Measurements from ENCODE around the gene RGS3.

Gene RGS3

GRCh38 chr9:113543982-113544303, 80.4 kb downstream of the RGS3 start:
- no peaks in the 10 kb centered on the region for H3K9me2 ChIP-seq (ENCODE audit: low read depth, low read length)
- no peak overlapping the region for H3K27ac ChIP-seq (ENCODE audit: low read depth, low read length, poor library complexity, severe bottlenecking)
- peaks cover 13% of the 10 kb centered on the region for H3K4me1 ChIP-seq (ENCODE audit: insufficient read depth, low read length, severe bottlenecking)
- no peaks in the 10 kb centered on the region for H3K36me3 ChIP-seq (ENCODE audit: insufficient read depth, low read length)
- H4K20me1 ChIP-seq (ENCODE audit: insufficient read depth, low read length), result no peaks in the 10 kb centered on the region
- TF ChIP-seq EZH2 (IDR thresholded peaks at IDR 0.05; ENCODE audit: borderline replicate concordance, low read length) (no peak), CTCF (IDR thresholded peaks at IDR 0.05; ENCODE audit: low read length) (no peak)
- H3K9me3 ChIP-seq (ENCODE audit: low read length), result no peaks in the 10 kb centered on the region
- no peak overlapping the region for H3K9ac ChIP-seq (ENCODE audit: low read length)
- H3K4me3 ChIP-seq (ENCODE audit: low read depth, low read length, poor library complexity, severe bottlenecking), result no peak overlapping the region
- H2AFZ ChIP-seq (ENCODE audit: low read length), result no peak overlapping the region
- no peaks in the 10 kb centered on the region for H3K27me3 ChIP-seq (ENCODE audit: insufficient read depth, low read length)
- H3F3A ChIP-seq (ENCODE audit: insufficient read depth, low read length), result no peaks in the 10 kb centered on the region
- H3K79me2 ChIP-seq (ENCODE audit: insufficient read depth, low read length), result no peaks in the 10 kb centered on the region
- no peak overlapping the region for H3K4me2 ChIP-seq (ENCODE audit: low read length)

GRCh38 chr9:113545068-113545467, 81.5 kb downstream of the RGS3 start:
- TF ChIP-seq CTCF (IDR thresholded peaks at IDR 0.05; ENCODE audit: low read length) (no peak), EZH2 (IDR thresholded peaks at IDR 0.05; ENCODE audit: borderline replicate concordance, low read length) (no peak)
- Histone ChIP-seq H3K27me3 (ENCODE audit: insufficient read depth, low read length) (no peaks in the 10 kb centered on the region), H3K27ac (ENCODE audit: low read depth, low read length, poor library complexity, severe bottlenecking) (no peak overlapping the region), H3K9me2 (ENCODE audit: low read depth, low read length) (no peaks in the 10 kb centered on the region), H2AFZ (ENCODE audit: low read length) (no peak overlapping the region), H3K9me3 (ENCODE audit: low read length) (no peaks in the 10 kb centered on the region), H3K4me1 (ENCODE audit: insufficient read depth, low read length, severe bottlenecking) (peaks cover 13% of the 10 kb centered on the region), H3K36me3 (ENCODE audit: insufficient read depth, low read length) (no peaks in the 10 kb centered on the region), H3K4me3 (ENCODE audit: low read depth, low read length, poor library complexity, severe bottlenecking) (no peak overlapping the region), H3K4me2 (ENCODE audit: low read length) (no peak overlapping the region), H3F3A (ENCODE audit: insufficient read depth, low read length) (no peaks in the 10 kb centered on the region), H4K20me1 (ENCODE audit: insufficient read depth, low read length) (no peaks in the 10 kb centered on the region), H3K9ac (ENCODE audit: low read length) (no peak overlapping the region), H3K79me2 (ENCODE audit: insufficient read depth, low read length) (no peaks in the 10 kb centered on the region)

GRCh38 chr9:113546566-113546965, 83.0 kb downstream of the RGS3 start:
- no peaks in the 10 kb centered on the region for H3K36me3 ChIP-seq (ENCODE audit: insufficient read depth, low read length)
- no peaks in the 10 kb centered on the region for H3K27me3 ChIP-seq (ENCODE audit: insufficient read depth, low read length)
- H3K9me2 ChIP-seq (ENCODE audit: low read depth, low read length), result no peaks in the 10 kb centered on the region
- peaks cover 3% of the 10 kb centered on the region for H3K4me1 ChIP-seq (ENCODE audit: insufficient read depth, low read length, severe bottlenecking)
- H4K20me1 ChIP-seq (ENCODE audit: insufficient read depth, low read length), result no peaks in the 10 kb centered on the region
- no peak overlapping the region for H3K4me3 ChIP-seq (ENCODE audit: low read depth, low read length, poor library complexity, severe bottlenecking)
- no peak overlapping the region for H3K4me2 ChIP-seq (ENCODE audit: low read length)
- no peaks in the 10 kb centered on the region for H3F3A ChIP-seq (ENCODE audit: insufficient read depth, low read length)
- H3K79me2 ChIP-seq (ENCODE audit: insufficient read depth, low read length), result no peaks in the 10 kb centered on the region
- H3K27ac ChIP-seq (ENCODE audit: low read depth, low read length, poor library complexity, severe bottlenecking), result no peak overlapping the region
- H2AFZ ChIP-seq (ENCODE audit: low read length), result no peak overlapping the region
- TF ChIP-seq CTCF (IDR thresholded peaks at IDR 0.05; ENCODE audit: low read length) (no peak), EZH2 (IDR thresholded peaks at IDR 0.05; ENCODE audit: borderline replicate concordance, low read length) (no peak)
- no peak overlapping the region for H3K9ac ChIP-seq (ENCODE audit: low read length)
- H3K9me3 ChIP-seq (ENCODE audit: low read length), result no peaks in the 10 kb centered on the region
